AG09309 (cell line): Measurements from ENCODE around the gene DBH.

ENCODE experiments used
- DNase-seq: peaks from one replicate; pipeline ENCODE4 v3.0.0-alpha.2; 2010; ENCODE audit warnings: low read depth
- H3K4me3 ChIP-seq: 2 replicates; pipeline ENCODE4 v1.5.1; 2011; ENCODE audit warnings: mild to moderate bottlenecking, low read depth, low read length, moderate library complexity; ENCODE audit not compliant: control insufficient read depth
- CTCF ChIP-seq: IDR thresholded peaks from 2 replicates; pipeline ENCODE4 v1.5.1; 2011; ENCODE audit warnings: mild to moderate bottlenecking, low read depth, low read length, inconsistent platforms; ENCODE audit not compliant: insufficient read depth, control insufficient read depth; ENCODE audit errors: missing control alignments

The DBH gene

GRCh38 chr9:133691626-133692363, 55.6 kb downstream of the DBH start:
- no peak overlapping the region for H3K4me3 ChIP-seq
- no peak for TF ChIP-seq CTCF
- no peak for DNase-seq

DNA sequence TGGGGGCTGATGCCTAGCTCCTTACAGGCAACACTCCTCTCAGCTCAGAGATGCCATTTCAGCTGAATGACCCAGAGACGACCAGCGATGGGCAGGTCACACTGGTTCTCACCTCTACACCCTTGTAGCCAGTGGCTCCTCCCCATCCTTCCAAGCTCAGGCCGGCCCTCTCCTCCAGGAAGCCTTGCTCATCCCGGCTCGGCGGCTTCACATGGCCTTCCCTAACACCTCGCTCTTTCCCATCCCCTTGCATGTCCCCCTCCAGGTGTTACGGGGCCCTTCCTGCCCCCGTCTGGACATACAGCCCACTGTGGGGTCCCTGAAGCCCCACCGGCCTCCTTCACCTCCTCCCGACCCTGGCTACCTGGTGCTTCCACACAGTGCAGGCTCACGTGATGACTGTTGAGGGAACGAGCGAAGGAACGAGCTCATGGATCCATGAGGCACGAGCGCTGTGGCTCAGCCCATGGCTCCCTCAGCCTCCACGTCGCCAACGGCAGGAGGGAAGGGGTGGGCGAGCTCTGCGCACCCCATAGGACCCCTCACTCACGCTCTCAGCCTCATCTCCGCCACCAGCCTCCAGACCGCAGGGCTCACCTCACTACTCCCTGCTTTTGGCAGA, 56.3 kb downstream of the DBH start:
- no peak overlapping the region for H3K4me3 ChIP-seq
- DNase-seq = no peak
- no peak for TF ChIP-seq CTCF

GRCh38 chr9:133693116-133693515, 57.0 kb downstream of the DBH start:
- TF ChIP-seq CTCF = no peak
- no peak overlapping the region for H3K4me3 ChIP-seq
- no peak for DNase-seq

GRCh38 chr9:133693703-133694529, 57.8 kb downstream of the DBH start:
- TF ChIP-seq CTCF = no peak
- no peak for DNase-seq
- no peak overlapping the region for H3K4me3 ChIP-seq

GRCh38 chr9:133694686-133695085, 58.5 kb downstream of the DBH start:
- TF ChIP-seq CTCF = no peak
- no peak for DNase-seq

DNA sequence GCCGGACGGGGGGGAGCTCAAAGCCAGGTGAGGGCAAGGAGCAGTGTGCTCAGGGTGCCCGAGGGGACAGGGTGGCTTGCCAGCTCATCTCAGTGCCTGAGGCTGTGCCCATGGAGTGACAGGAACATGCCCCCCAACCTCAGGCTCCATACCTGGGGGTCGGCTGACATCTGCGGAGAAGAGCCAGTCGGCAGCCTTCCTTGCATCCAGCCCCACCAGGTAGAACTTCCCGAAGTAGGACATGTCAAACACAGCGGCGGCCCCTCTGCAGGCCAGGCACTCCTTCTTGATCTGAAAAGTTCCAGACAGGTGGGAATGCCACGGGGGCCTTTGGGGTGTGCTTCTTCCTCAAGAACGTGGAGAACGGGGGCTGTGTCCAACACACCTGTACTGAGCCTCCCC, 59.9 kb downstream of the DBH start:
- no peak for TF ChIP-seq CTCF
- DNase-seq = no peak
- H3K4me3 ChIP-seq = no peak overlapping the region

More at GRCh38 chr9:133694686-133695085, 58.5 kb downstream of the DBH start:
- no peak overlapping the region for H3K4me3 ChIP-seq
